Right lobe of liver (tissue), 4 donors: ENCODE measurements around the gene CDC45.

Experiments used
- CTCF ChIP-seq, 4 donors: fragments of 200-600 bp in 3 of 4; fragments of 450-650 bp in 1 of 4; IDR thresholded peaks; one replicate each; pipeline versions ENCODE4 v1.5.1 to v1.8.0; 2016 to 2022; ENCODE audit warnings: antibody characterized with exemption in 4 of 4, mild to moderate bottlenecking in 2 of 4
- POLR2A ChIP-seq: fragments of 450-650 bp; IDR thresholded peaks from one replicate; pipeline ENCODE4 v1.6.1; 2017; ENCODE audit warnings: antibody characterized with exemption, mild to moderate bottlenecking
- donor health status: DM: no; HTN: no; CAD: no.
- donor health status: DM: no; HTN: no; CAD: no.
- donor health status: DM: no; HTN: yes; CAD: no.

- no peak for TF ChIP-seq POLR2A
- TF ChIP-seq CTCF (IDR thresholded peaks at IDR 0.05): no peak
These were observed 39.6 kb downstream of the CDC45 start for GRCh38 chr22:19519041-19519926.
